NB4 (cell line): ENCODE data around the gene NCAPG2.
A peak's percentile ranks its signal among the peaks of the same experiment; 100 is the strongest.

ENCODE experiments used
- DNase-seq: peaks from one replicate; pipeline ENCODE4 v3.0.0; 2010; ENCODE audit warnings: low read depth
- H3K4me3 ChIP-seq: one replicate; pipeline ENCODE4 v1.5.1; 2011; ENCODE audit warnings: mild to moderate bottlenecking, low read depth, low read length, moderate library complexity
- CTCF ChIP-seq: IDR thresholded peaks from one replicate; pipeline ENCODE4 v1.5.1; 2012; ENCODE audit warnings: low read depth, low read length
- MAX ChIP-seq: IDR thresholded peaks from 2 replicates; pipeline ENCODE4 v1.6.1; 2011; ENCODE audit warnings: low read depth, low read length
- MYC ChIP-seq: IDR thresholded peaks from 2 replicates; pipeline ENCODE4 v1.6.1; 2011; ENCODE audit warnings: low read depth, low read length
- POLR2A ChIP-seq: IDR thresholded peaks from 2 replicates; pipeline ENCODE4 v1.6.1; 2011; ENCODE audit warnings: mild to moderate bottlenecking; ENCODE audit not compliant: insufficient read length; ENCODE audit errors: extremely low read depth

NCAPG2 gene

DNA sequence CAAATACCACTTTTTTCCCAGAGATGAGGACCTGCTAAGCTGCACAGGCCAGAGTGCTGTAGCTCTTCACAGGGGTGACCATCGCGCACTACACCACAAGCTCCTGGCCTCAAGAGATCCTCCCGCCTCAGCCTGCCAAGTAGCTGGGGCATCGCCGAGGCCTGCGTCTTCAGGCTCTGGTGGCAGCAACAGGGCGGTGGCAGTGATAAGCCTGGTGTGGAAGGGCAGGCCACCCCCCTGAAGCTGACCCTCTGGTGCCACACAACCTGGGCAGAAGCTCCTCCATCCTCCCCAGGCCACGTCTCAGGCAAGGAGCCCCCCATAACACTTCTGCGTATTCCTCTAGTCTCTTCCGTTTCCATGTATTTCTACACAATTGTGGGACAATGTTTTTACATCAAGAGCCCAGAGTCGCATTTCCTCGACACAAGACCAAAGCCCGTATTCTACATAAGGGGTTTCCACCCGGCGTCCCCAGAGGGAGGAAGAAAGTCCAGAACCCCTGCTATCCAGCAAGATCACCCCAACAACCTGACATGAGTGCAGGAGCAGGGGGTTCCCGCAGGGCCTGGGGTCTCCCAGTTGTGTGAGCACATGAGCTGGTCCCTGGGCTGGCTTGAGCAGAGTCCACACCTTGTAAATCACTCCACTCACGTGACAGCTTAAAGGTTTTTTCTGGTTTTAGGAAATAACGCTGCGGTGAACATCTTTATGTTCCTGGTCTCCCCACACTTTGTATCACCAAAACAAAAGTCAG lies 37.6 kb upstream of the NCAPG2 start:
- DNase-seq = no peak
- no peak overlapping the region for H3K4me3 ChIP-seq
- TF ChIP-seq MAX (no peak), CTCF (no peak), MYC (no peak), POLR2A (no peak)

- TF ChIP-seq MAX (no peak), CTCF (no peak), MYC (no peak)
- no peak overlapping the region for H3K4me3 ChIP-seq
- no peak for DNase-seq
These were observed 36.7 kb upstream of the NCAPG2 start for GRCh38 chr7:158741294-158741666.

DNA sequence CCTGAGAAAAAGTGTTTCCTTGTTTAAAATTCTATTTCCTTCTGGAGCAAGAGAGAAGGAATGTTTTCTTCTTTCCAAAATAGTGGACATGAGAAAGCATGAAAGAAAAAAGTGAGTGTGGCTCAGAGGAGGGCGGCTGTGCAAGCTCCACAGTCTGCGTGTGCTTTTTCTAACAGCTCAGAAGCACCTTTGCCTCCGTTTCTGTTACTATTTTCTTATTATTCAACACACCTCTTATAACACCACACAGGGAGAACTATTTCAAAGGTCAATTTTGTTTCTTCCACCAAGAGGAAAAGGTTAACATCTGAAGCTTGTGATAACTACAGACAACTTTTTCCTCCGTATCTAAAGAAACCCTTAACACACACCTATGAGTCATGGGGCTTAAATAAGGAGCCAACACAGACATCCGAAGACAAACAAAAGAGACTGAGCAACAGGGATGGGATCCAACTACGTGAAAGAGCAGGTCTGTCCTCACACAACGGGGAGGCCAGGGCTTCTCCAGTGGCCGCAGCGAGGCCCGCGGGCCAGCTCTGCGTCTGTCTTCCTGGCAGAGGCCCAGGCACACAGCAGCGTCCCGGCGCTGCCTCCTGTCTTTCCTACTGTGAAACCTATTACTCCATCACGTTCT lies 36.2 kb upstream of the NCAPG2 start:
- peak; percentile 55 for DNase-seq
- TF ChIP-seq POLR2A (no peak), CTCF (no peak), MYC (no peak), MAX (no peak)
- no peak overlapping the region for H3K4me3 ChIP-seq

DNA sequence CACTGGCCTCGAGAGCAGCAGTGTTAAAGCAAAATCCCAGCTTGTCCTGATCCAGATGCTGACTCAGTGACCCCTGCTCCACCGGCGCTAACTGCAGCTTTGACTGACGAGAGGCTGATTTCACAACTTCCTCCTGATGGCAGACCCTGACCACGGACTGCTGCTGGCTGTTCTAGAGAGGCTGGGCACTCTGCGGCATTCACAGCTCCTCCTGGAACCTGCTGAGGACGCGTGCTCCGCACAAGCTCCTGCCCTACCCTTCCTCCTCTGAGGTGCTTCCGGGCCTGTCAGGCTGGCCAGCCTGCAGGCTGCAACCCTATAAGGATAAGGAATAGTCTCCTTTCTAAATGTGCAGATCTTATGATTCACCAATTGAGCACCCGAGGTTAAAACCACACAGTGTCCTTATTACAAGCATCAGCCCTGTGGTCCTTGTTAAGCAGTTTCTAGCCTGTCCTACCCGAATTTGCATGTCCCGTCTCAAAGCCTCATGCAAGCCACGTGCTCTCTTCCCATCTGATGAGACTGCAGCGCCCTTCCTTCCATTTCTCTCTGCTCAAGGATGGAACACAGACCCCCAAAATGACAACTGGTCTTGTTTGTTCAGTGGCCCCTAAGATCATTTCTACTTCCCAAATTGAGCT lies 35.5 kb upstream of the NCAPG2 start:
- H3K4me3 ChIP-seq = peak overlapping the region; percentile 34
- TF ChIP-seq MAX (peak; percentile 95), MYC (peak; percentile 82), POLR2A (peak; percentile 20), CTCF (no peak)
- peak; percentile 100 for DNase-seq

DNA sequence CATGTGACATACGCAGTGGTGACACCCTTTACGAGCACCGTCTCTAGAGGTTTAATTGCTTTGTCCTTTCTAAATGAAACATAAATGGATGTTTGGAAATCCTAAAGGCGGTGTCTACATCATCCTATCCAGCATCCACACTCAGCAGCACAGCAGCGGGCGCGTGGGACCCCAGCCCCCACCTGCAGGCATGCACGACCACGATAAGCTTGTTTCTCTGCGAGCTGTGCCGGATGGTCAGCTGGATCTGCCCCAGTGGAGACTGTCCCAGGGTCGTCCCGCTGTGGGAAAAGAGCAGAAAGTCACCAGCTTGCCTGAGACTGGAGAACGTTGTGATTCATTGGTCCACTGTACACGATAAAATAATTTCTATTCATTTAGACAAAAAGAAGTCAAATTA lies 34.2 kb upstream of the NCAPG2 start:
- H3K4me3 ChIP-seq = no peak overlapping the region
- no peak for DNase-seq
- no peak for TF ChIP-seq CTCF
- TF ChIP-seq MYC = no peak
- TF ChIP-seq POLR2A = no peak
- no peak for TF ChIP-seq MAX
